GM12878 (cell line): Measurements from ENCODE around the gene TMTC1.

Experiments used
- ATF2 ChIP-seq: IDR thresholded peaks from 2 replicates; pipeline ENCODE4 v1.6.1; 2012; ENCODE audit warnings: low read length, inconsistent platforms
- CEBPB ChIP-seq, 2 experiments: fragments of 150-350 bp in 1 of 2; IDR thresholded peaks; 2 replicates each; pipeline ENCODE4 v1.6.1; 2012 to 2014; ENCODE audit warnings: low read depth in 2 of 2, low read length in 2 of 2, borderline replicate concordance in 1 of 2, inconsistent platforms in 1 of 2
- CTCF ChIP-seq, 3 experiments: IDR thresholded peaks in 2 of 3; conservative IDR thresholded peaks in 1 of 3; 2 replicates each; pipeline ENCODE4 v1.5.1; 2011; ENCODE audit warnings: low read depth in 3 of 3, low read length in 3 of 3, mild to moderate bottlenecking in 3 of 3, control low read depth in 2 of 3, moderate library complexity in 2 of 3, inconsistent platforms in 1 of 3, mixed read lengths in 1 of 3; ENCODE audit not compliant: control insufficient read depth in 2 of 3, insufficient read depth in 1 of 3; ENCODE audit errors: extremely low read depth in 1 of 3
- EP300 ChIP-seq, 2 experiments: fragments of 150-350 bp in 1 of 2; IDR thresholded peaks; 2 replicates each; pipeline ENCODE4 v1.6.1; 2011 to 2012; ENCODE audit warnings: low read depth in 2 of 2, low read length in 2 of 2, borderline replicate concordance in 1 of 2, improper control_type of control experiment in 1 of 2, inconsistent platforms in 1 of 2; ENCODE audit not compliant: control insufficient read depth in 1 of 2
- HDGF ChIP-seq: fragments of 450-650 bp; IDR thresholded peaks from 2 replicates; pipeline ENCODE4 v1.6.1; 2016; ENCODE audit warnings: antibody characterized with exemption
- ZBTB40 ChIP-seq: fragments of 450-650 bp; IDR thresholded peaks from 2 replicates; pipeline ENCODE4 v1.6.1; 2016; ENCODE audit warnings: mild to moderate bottlenecking, moderate library complexity, borderline replicate concordance
- TF ChIP-seq, protein P1 (sequence below): IDR thresholded peaks from 2 replicates; pipeline ENCODE4 v1.6.1; 2012; ENCODE audit warnings: mild to moderate bottlenecking, low read depth, low read length
- TF ChIP-seq, protein P2 (sequence below): fragments of 450-650 bp; conservative IDR thresholded peaks from 2 replicates; pipeline ENCODE4 v1.6.1; 2017; ENCODE audit warnings: mild to moderate bottlenecking, moderate library complexity
- TF ChIP-seq, protein P3 (sequence below): fragments of 450-650 bp; IDR thresholded peaks from 2 replicates; pipeline ENCODE4 v1.6.1; 2017; ENCODE audit warnings: mild to moderate bottlenecking

- TF ChIP-seq, protein P1, sequence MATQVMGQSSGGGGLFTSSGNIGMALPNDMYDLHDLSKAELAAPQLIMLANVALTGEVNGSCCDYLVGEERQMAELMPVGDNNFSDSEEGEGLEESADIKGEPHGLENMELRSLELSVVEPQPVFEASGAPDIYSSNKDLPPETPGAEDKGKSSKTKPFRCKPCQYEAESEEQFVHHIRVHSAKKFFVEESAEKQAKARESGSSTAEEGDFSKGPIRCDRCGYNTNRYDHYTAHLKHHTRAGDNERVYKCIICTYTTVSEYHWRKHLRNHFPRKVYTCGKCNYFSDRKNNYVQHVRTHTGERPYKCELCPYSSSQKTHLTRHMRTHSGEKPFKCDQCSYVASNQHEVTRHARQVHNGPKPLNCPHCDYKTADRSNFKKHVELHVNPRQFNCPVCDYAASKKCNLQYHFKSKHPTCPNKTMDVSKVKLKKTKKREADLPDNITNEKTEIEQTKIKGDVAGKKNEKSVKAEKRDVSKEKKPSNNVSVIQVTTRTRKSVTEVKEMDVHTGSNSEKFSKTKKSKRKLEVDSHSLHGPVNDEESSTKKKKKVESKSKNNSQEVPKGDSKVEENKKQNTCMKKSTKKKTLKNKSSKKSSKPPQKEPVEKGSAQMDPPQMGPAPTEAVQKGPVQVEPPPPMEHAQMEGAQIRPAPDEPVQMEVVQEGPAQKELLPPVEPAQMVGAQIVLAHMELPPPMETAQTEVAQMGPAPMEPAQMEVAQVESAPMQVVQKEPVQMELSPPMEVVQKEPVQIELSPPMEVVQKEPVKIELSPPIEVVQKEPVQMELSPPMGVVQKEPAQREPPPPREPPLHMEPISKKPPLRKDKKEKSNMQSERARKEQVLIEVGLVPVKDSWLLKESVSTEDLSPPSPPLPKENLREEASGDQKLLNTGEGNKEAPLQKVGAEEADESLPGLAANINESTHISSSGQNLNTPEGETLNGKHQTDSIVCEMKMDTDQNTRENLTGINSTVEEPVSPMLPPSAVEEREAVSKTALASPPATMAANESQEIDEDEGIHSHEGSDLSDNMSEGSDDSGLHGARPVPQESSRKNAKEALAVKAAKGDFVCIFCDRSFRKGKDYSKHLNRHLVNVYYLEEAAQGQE = no peak
- TF ChIP-seq CTCF (IDR thresholded peaks at IDR 0.05 in 2 of 3, conservative IDR thresholded peaks at IDR 0.05 in 1 of 3; ENCODE audit: control insufficient read depth in 2 of 3, extremely low read depth in 1 of 3, insufficient read depth in 1 of 3, low read depth in 3 of 3, low read length in 3 of 3) (no peak), HDGF (no peak), ZBTB40 (no peak), ATF2 (no peak), EP300 (IDR thresholded peaks at IDR 0.05; ENCODE audit: borderline replicate concordance in 1 of 2, control insufficient read depth in 1 of 2, low read depth in 2 of 2, low read length in 2 of 2) (no peak), CEBPB (IDR thresholded peaks at IDR 0.05; ENCODE audit: borderline replicate concordance in 1 of 2, low read depth in 2 of 2, low read length in 2 of 2) (no peak)
- TF ChIP-seq, protein P2, sequence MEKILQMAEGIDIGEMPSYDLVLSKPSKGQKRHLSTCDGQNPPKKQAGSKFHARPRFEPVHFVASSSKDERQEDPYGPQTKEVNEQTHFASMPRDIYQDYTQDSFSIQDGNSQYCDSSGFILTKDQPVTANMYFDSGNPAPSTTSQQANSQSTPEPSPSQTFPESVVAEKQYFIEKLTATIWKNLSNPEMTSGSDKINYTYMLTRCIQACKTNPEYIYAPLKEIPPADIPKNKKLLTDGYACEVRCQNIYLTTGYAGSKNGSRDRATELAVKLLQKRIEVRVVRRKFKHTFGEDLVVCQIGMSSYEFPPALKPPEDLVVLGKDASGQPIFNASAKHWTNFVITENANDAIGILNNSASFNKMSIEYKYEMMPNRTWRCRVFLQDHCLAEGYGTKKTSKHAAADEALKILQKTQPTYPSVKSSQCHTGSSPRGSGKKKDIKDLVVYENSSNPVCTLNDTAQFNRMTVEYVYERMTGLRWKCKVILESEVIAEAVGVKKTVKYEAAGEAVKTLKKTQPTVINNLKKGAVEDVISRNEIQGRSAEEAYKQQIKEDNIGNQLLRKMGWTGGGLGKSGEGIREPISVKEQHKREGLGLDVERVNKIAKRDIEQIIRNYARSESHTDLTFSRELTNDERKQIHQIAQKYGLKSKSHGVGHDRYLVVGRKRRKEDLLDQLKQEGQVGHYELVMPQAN = no peak
- TF ChIP-seq, protein P3, sequence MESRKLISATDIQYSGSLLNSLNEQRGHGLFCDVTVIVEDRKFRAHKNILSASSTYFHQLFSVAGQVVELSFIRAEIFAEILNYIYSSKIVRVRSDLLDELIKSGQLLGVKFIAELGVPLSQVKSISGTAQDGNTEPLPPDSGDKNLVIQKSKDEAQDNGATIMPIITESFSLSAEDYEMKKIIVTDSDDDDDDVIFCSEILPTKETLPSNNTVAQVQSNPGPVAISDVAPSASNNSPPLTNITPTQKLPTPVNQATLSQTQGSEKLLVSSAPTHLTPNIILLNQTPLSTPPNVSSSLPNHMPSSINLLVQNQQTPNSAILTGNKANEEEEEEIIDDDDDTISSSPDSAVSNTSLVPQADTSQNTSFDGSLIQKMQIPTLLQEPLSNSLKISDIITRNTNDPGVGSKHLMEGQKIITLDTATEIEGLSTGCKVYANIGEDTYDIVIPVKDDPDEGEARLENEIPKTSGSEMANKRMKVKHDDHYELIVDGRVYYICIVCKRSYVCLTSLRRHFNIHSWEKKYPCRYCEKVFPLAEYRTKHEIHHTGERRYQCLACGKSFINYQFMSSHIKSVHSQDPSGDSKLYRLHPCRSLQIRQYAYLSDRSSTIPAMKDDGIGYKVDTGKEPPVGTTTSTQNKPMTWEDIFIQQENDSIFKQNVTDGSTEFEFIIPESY = no peak
These were observed 112.0 kb downstream of the TMTC1 start for GRCh38 chr12:29671742-29672141.
